K562 (cell line): Measurements from ENCODE around the gene DCTD. TPM values are rescaled to one million over a fixed set of nuclear protein-coding genes. Genes with fewer than 3 reads are reported as not detected.

Experiments
- BACH1 ChIP-seq: fragments of 200-800 bp; sonication (Bioruptor generic); IDR thresholded peaks from 2 replicates; pipeline ENCODE4 v1.6.1; 2016; ENCODE audit warnings: missing genetic modification characterization, missing compliant biosample characterization
- BDP1 ChIP-seq: IDR thresholded peaks from 3 replicates; pipeline ENCODE4 v1.6.1; 2011; ENCODE audit not compliant: insufficient read length, insufficient read depth
- BRD4 ChIP-seq: fragments of 200-600 bp; sonication (generic); IDR thresholded peaks from 2 replicates; pipeline ENCODE4 v1.6.1; 2017; ENCODE audit warnings: inconsistent platforms
- ELF4 ChIP-seq: fragments of 450-650 bp; formaldehyde crosslinking; IDR thresholded peaks from 2 replicates; pipeline ENCODE4 v1.4.0; 2022; ENCODE audit warnings: missing genetic modification characterization
- HMG20B ChIP-seq: fragments of 250-450 bp; sonication (Bioruptor Pico); IDR thresholded peaks from 2 replicates; pipeline ENCODE4 v1.5.0; 2021; ENCODE audit warnings: mild to moderate bottlenecking
- RFX1 ChIP-seq: fragments of 450-650 bp; IDR thresholded peaks from 2 replicates; pipeline ENCODE4 v1.6.1; 2016; ENCODE audit warnings: mild to moderate bottlenecking, moderate library complexity
- SIN3B ChIP-seq: fragments of 450-650 bp; IDR thresholded peaks from 2 replicates; pipeline ENCODE4 v1.6.1; 2017; ENCODE audit warnings: low read depth, mild to moderate bottlenecking, moderate library complexity
- SMAD1 ChIP-seq: fragments of 150-350 bp; IDR thresholded peaks from 2 replicates; pipeline ENCODE4 v1.6.1; 2014; ENCODE audit warnings: low read length, low read depth; ENCODE audit not compliant: partially characterized antibody
- SP1 ChIP-seq: sonication (generic); formaldehyde crosslinking; IDR thresholded peaks from 2 replicates; pipeline ENCODE4 v1.8.1; 2022; ENCODE audit warnings: mild to moderate bottlenecking, missing genetic modification reagents
- SPI1 ChIP-seq: IDR thresholded peaks from 2 replicates; pipeline ENCODE4 v1.6.1; 2011; ENCODE audit warnings: low read depth, low read length, control low read depth, borderline replicate concordance
- TGIF2 ChIP-seq: sonication (generic); formaldehyde crosslinking; IDR thresholded peaks from 2 replicates; pipeline ENCODE4 v1.8.1; 2022; ENCODE audit warnings: mild to moderate bottlenecking, missing genetic modification reagents, moderate library complexity
- TRIM24 ChIP-seq, 2 experiments: fragments of 450-650 bp; IDR thresholded peaks; 2 replicates each; pipeline ENCODE4 v1.6.1; 2016
- ZBTB17 ChIP-seq: fragments of 450-650 bp; formaldehyde crosslinking; IDR thresholded peaks from 2 replicates; pipeline ENCODE4 v1.4.0; 2020; ENCODE audit warnings: mild to moderate bottlenecking
- ZC3H11A ChIP-seq: IDR thresholded peaks from 2 replicates; pipeline ENCODE4 v1.6.1; 2012; ENCODE audit warnings: low read depth, low read length, improper control_type of control experiment
- ZFX ChIP-seq: sonication (generic); formaldehyde crosslinking; IDR thresholded peaks from 2 replicates; pipeline ENCODE4 v1.8.0; 2022; ENCODE audit warnings: mild to moderate bottlenecking, missing genetic modification reagents, moderate library complexity
- ZNF408 ChIP-seq: fragments of 250-450 bp; sonication (Bioruptor Pico); IDR thresholded peaks from 2 replicates; pipeline ENCODE4 v1.4.0; 2020; ENCODE audit warnings: low read depth, mild to moderate bottlenecking, moderate library complexity
- ZNF717 ChIP-seq: fragments of 250-450 bp; sonication (Bioruptor Pico); IDR thresholded peaks from 2 replicates; pipeline ENCODE4 v1.5.0; 2021
- ZNF76 ChIP-seq: fragments of 250-450 bp; sonication (Bioruptor Pico); IDR thresholded peaks from 2 replicates; pipeline ENCODE4 v1.4.0; 2020; ENCODE audit warnings: mild to moderate bottlenecking, moderate library complexity, borderline replicate concordance
- polyA plus RNA-seq, 8 experiments: library from polyadenylated mRNA; depleted of rRNA in 4 of 8; stranded (reverse) in 5 of 8; unstranded in 3 of 8; fragments of >200 nt; fragmentation: Nextera tagmentation in 2 of 8; fragmentation: Illumina TruSeq in 1 of 8; extraction: Ambion mirVana in 2 of 8; extraction: Trizol in 1 of 8; gene quantifications; 2 replicates each; pipeline versions ENCODE4 v1.2.1 to v1.2.3, GENCODE V29; 2011 to 2014; ENCODE audit warnings: inconsistent platforms in 1 of 8, missing spikeins in 1 of 8
- total RNA-seq, 7 experiments: library from RNA; depleted of rRNA in 6 of 7; stranded (reverse); fragments of >200 nt in 6 of 7; fragmentation: Illumina TruSeq in 2 of 7; extraction: Trizol in 2 of 7; gene quantifications; 2 replicates each; pipeline versions ENCODE4 v1.2.1 to v1.2.3, GENCODE V29; 2011 to 2021; ENCODE audit warnings: low replicate concordance in 1 of 7
- TF ChIP-seq, protein P1 (sequence below), 2 experiments: fragments of 250-450 bp in 1 of 2; fragments of 450-650 bp in 1 of 2; sonication (Bioruptor Pico) in 1 of 2; IDR thresholded peaks; 2 replicates each; pipeline versions ENCODE4 v1.6.1 to v1.8.0; 2016 to 2021; ENCODE audit warnings: mild to moderate bottlenecking in 2 of 2, moderate library complexity in 2 of 2, missing compliant biosample characterization in 1 of 2, missing genetic modification characterization in 1 of 2
- TF ChIP-seq, protein P2 (sequence below), 2 experiments: fragments of 450-650 bp; IDR thresholded peaks; 2 replicates each; pipeline ENCODE4 v1.6.1; 2016
- TF ChIP-seq, protein P3 (sequence below): IDR thresholded peaks from 3 replicates; pipeline ENCODE4 v1.6.1; 2011; ENCODE audit warnings: borderline replicate concordance, mild to moderate bottlenecking, moderate library complexity; ENCODE audit not compliant: insufficient read length; ENCODE audit errors: extremely low read depth
- TF ChIP-seq, protein P4 (sequence below), 2 experiments: fragments of 450-650 bp in 1 of 2; sonication (generic) in 1 of 2; formaldehyde crosslinking in 1 of 2; IDR thresholded peaks in 1 of 2; conservative IDR thresholded peaks in 1 of 2; 2 replicates each; pipeline versions ENCODE4 v1.6.1 to v1.8.1; 2016 to 2023; ENCODE audit warnings: mild to moderate bottlenecking in 2 of 2, moderate library complexity in 2 of 2, inconsistent platforms in 1 of 2, missing genetic modification reagents in 1 of 2

DCTD gene
- total and polyA plus RNA-seq, 9 of the 15 experiments (the other 6 are each of a cell fraction or from before 2014, with no cell fraction given), result 38.7 to 114 (median 76.5) TPM

DNA sequence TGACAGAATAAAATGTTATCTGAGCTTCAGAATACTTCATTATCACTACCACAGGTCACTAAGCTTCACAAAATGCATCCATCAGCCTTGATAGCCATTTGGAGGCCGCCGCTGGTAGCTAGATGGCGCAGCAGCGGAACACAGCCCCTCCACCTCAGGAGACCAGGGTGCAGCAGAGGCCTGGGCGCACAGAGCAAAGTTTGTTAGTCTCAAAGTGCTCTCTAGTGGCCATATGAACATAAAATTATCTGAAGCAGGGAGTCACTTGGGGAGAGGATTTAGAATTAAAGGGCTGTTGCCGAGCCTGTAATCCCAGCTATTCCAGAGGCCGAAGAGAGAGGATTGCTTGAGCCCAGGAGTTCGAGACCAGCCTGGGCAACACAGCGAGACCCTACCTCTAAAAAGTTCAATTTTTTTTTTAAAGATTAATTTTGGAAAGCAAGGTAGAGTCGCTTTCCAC is 8.1 kb upstream of the DCTD start (continued):
- TF ChIP-seq TGIF2 (CRISPR knock-in tag) (no peak), ZBTB17 (CRISPR knock-in tag) (no peak), ZNF717 (CRISPR knock-in tag) (no peak), SMAD1 (no peak), ELF4 (CRISPR knock-in tag) (no peak), TRIM24 (IDR thresholded peaks at IDR 0.05) (no peak), SP1 (CRISPR knock-in tag) (no peak), BACH1 (no peak), ZNF408 (CRISPR knock-in tag) (no peak), SIN3B (no peak), ZNF76 (CRISPR knock-in tag) (no peak), ZFX (CRISPR knock-in tag) (no peak), BRD4 (no peak), RFX1 (no peak), BDP1 (no peak), HMG20B (CRISPR knock-in tag) (no peak), ZC3H11A (no peak), SPI1 (no peak)
- TF ChIP-seq, protein P1, sequence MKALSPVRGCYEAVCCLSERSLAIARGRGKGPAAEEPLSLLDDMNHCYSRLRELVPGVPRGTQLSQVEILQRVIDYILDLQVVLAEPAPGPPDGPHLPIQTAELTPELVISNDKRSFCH (CRISPR knock-in tag; IDR thresholded peaks at IDR 0.05), result no peak
- TF ChIP-seq, protein P1 (tag; IDR thresholded peaks at IDR 0.05), result no peak
- TF ChIP-seq, protein P2, sequence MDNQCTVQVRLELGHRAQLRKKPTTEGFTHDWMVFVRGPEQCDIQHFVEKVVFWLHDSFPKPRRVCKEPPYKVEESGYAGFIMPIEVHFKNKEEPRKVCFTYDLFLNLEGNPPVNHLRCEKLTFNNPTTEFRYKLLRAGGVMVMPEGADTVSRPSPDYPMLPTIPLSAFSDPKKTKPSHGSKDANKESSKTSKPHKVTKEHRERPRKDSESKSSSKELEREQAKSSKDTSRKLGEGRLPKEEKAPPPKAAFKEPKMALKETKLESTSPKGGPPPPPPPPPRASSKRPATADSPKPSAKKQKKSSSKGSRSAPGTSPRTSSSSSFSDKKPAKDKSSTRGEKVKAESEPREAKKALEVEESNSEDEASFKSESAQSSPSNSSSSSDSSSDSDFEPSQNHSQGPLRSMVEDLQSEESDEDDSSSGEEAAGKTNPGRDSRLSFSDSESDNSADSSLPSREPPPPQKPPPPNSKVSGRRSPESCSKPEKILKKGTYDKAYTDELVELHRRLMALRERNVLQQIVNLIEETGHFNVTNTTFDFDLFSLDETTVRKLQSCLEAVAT (IDR thresholded peaks at IDR 0.05), result no peak
- TF ChIP-seq, protein P3, sequence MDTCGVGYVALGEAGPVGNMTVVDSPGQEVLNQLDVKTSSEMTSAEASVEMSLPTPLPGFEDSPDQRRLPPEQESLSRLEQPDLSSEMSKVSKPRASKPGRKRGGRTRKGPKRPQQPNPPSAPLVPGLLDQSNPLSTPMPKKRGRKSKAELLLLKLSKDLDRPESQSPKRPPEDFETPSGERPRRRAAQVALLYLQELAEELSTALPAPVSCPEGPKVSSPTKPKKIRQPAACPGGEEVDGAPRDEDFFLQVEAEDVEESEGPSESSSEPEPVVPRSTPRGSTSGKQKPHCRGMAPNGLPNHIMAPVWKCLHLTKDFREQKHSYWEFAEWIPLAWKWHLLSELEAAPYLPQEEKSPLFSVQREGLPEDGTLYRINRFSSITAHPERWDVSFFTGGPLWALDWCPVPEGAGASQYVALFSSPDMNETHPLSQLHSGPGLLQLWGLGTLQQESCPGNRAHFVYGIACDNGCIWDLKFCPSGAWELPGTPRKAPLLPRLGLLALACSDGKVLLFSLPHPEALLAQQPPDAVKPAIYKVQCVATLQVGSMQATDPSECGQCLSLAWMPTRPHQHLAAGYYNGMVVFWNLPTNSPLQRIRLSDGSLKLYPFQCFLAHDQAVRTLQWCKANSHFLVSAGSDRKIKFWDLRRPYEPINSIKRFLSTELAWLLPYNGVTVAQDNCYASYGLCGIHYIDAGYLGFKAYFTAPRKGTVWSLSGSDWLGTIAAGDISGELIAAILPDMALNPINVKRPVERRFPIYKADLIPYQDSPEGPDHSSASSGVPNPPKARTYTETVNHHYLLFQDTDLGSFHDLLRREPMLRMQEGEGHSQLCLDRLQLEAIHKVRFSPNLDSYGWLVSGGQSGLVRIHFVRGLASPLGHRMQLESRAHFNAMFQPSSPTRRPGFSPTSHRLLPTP, result no peak
- TF ChIP-seq, protein P4, sequence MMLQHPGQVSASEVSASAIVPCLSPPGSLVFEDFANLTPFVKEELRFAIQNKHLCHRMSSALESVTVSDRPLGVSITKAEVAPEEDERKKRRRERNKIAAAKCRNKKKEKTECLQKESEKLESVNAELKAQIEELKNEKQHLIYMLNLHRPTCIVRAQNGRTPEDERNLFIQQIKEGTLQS (IDR thresholded peaks at IDR 0.05), result no peak
- TF ChIP-seq, protein P4 (CRISPR knock-in tag; conservative IDR thresholded peaks at IDR 0.05), result no peak
